ENCODE measurements around the gene UGT1A7.

The UGT1A7 gene

DNA sequence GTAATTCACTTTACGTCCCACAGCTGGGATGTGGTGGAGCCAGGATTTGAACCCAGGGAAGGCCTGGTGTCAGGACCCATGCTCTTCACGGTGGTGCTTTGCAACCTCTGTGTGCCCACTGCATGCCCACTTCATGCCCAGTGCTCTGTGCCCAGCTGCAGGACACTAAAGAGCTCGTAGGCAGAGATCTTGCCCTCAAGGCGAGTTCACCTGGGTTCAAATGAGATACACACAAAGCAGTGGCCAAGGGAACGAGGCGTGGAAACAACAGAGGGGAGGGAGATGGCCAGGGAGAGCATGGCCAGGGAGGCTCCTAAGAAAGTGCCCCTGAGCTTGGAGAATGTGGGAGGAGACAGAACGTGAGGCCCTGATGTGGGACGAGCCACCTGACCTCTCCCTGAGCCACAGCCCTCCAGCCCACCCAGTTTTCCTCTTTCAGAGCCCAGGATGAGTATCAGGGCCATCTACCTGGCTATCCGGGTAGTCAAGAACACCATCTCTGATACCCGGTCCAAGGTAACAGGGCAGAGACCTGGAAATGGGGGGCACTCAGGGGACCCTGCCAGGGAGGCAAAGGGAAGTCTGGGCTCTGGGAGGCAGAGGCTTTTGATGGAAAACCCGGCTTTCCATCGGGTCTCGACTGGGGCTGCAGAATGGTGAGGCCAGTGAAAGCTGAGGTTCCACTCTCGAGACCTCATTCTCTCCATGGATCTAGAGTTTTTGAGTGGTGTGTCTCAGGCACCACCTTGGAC is 116.8 kb downstream of the UGT1A7 start:
- H3K27ac ChIP-seq: no peak overlapping the region
- TF ChIP-seq, protein P1, sequence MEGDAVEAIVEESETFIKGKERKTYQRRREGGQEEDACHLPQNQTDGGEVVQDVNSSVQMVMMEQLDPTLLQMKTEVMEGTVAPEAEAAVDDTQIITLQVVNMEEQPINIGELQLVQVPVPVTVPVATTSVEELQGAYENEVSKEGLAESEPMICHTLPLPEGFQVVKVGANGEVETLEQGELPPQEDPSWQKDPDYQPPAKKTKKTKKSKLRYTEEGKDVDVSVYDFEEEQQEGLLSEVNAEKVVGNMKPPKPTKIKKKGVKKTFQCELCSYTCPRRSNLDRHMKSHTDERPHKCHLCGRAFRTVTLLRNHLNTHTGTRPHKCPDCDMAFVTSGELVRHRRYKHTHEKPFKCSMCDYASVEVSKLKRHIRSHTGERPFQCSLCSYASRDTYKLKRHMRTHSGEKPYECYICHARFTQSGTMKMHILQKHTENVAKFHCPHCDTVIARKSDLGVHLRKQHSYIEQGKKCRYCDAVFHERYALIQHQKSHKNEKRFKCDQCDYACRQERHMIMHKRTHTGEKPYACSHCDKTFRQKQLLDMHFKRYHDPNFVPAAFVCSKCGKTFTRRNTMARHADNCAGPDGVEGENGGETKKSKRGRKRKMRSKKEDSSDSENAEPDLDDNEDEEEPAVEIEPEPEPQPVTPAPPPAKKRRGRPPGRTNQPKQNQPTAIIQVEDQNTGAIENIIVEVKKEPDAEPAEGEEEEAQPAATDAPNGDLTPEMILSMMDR (conservative IDR thresholded peaks at IDR 0.05): no peak

DNA sequence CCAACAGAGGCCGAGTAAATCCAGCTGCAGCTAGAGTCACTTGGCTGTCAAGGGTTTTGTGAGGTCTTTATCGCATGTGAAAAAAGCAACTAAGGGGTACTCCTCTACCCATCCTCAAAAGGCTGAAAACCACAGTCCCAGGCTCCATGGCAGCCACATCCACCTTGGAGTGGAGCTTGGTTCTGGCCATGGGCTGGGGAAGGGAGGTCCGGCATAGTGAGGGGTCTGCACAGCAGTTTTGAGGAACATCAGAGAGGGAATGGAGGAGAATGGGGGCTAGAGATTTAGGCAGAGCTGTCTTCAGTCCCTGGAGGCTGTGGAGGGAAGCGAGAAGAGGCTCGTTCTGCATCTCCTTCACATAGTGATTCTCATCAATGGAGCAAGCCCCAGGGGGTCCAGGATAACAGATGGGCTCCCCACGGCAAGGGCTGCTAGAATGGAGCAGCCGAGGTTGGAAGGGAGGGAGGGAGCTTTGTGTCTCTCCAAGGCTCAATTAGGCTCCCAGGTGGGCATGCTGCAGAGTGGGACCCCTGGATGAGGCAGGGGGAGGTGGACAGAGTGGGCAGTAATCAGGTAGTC is 117.5 kb downstream of the UGT1A7 start:
- H3K27ac ChIP-seq: no peak overlapping the region
- TF ChIP-seq, protein P1 (conservative IDR thresholded peaks at IDR 0.05): no peak

DNA sequence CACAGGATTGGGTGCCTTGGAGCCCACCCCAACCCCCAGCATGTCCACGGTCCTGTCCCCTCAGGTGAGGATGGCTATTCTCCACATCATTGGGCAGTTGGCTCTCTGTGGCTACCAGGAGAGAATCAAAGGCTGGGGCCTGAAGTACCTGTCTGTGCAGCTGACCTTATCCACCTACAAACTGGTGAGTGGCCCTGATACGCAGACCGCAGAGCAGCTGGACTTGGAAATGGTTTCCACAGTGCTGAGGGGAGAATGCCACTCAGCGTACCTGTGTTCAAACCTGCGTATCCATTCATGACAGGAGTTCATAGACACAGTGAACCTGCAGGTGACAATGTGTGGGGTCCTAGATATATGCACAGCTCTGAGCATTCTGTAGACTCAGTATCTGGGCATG is 118.0 kb downstream of the UGT1A7 start:
- no peak overlapping the region for H3K27ac ChIP-seq
- TF ChIP-seq, protein P1 (conservative IDR thresholded peaks at IDR 0.05): no peak

DNA sequence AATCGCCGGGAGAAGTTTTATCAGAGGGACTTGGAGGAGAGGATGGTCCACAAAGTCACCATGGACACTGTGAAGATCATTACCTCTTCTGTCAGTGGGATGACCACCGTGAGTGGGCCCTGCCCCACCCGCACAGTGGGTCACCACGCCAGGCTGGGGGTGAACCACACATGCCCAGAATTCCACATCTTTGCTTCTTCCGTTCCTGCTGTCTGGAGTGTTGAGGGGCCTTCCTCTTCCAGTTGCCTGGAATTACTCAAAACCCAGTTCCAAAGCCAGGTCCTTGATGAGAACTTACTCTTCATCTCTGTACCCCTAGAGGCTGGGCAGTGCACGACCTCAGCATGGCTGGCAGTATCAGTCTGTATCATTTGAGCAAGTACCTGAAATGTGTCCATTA is 118.5 kb downstream of the UGT1A7 start:
- TF ChIP-seq, protein P1 (conservative IDR thresholded peaks at IDR 0.05): no peak
- no peak overlapping the region for H3K27ac ChIP-seq

DNA sequence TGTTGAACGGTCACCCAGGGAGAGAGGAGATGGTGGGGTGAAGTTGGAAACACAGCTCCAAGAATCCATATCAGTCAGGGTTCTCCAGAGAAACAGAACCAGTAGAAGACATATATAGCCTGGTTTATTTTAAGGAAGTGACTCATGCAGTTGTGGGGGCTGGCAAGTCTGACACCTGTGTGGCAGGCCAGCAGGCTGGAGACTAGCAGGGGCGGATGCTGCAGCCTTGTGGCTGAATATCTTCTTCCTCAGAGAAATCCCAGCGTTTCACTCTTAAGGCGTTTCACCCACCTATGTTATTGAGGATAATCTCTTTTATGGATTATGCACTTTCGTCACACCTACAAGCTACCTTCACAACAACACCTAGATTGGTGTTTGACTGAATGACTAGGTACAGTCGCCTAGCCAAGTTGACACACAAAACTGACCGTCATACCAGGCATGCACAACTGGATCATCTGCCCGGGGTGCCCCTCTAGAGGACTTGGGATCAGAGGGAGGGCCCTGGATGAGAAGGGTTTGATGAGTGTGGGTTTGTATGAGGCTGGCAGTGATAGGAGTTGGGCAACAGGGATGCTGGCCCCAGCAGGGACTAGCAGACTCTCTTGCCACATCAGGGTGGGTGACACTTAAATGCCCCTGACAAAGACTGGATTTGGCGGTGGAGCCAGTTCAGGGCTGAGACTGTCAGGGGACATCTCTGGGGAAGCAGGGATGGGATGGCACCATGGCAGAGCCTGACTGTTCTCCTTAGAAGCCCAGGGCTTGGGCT is 119.8 kb downstream of the UGT1A7 start:
- TF ChIP-seq, protein P1 (conservative IDR thresholded peaks at IDR 0.05): no peak
- H3K27ac ChIP-seq: no peak overlapping the region

DNA sequence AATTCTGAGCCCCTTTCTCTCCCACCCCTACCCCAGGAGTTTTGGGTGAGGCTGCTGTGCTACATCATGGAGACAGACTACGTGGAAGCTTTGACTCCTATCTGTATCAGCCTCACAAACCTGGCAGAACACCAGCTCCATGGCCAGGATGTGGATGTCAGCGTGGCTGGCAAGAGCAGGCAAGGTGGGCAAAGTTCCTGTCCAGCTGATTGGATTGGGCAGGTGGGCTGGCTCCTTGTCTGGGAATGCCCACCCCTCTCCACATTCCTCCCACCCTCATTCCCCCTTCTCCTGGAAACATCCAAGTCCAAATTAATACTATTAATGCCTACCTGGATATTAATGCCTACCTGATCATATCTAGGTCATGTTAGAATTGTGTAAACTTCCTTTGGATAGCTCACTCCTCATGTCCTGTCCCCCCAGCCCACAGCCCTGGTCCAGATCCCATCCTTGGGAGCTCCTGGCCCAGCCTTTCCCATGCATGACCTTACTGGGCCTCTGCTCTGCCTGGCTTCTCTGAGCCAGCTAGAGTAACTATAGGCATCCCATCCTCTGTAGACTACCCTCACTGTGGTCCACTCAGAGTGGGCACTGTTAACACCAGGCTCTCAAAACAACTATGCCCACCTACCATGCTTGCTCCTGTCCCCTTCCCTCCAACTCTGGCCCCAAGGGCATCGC is 120.6 kb downstream of the UGT1A7 start:
- H3K27ac ChIP-seq: no peak overlapping the region

More for the DNA sequence above, 120.6 kb downstream of the UGT1A7 start:
- TF ChIP-seq, protein P1 (conservative IDR thresholded peaks at IDR 0.05): no peak

Measured in VCaP (cell line).